ENCODE measurements around the gene DPYSL3. TPM values are rescaled to one million over a fixed set of nuclear protein-coding genes. Genes with fewer than 3 reads are reported as not detected.

Gene DPYSL3
- total RNA-seq, 1 donor, result 157 TPM

DNA sequence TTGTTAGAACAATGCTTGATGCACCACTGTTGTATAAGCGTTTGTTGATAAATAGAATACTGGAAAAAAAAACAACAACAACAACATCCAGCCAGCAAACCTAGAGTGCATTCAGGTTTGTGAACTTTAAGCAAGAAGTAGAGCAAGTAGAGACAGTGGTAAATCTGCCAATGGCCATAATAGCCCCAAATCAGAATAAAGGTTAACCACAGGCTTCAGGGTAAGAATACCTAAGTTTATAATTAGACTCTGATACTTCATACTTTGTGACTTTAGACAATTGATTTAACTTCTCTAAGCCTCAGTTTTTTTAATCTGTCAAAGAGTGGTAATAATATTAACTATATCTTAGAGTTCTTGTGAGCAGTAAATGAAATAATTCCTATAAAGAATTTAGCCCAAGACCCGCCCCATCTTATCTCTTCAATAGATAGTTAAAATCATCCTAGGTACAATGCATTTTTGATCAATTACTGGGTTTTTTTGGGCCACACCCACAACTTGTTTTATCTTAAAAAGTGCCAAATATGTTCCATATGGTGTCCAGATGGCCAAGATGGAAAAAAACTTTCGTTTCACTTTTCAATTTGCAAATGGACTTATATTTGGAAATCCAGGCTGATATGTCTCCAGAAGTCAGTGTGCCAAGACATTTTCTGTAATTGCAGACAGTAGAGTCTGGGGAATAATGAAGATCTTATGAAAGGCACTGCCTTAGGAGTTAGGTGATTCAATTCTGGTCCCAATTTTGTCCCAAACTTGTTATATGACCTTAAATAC, 24.5 kb upstream of the DPYSL3 start:
- peak; percentile 89 for DNase-seq (ENCODE audit: low read depth)
- TF ChIP-seq, protein P1, sequence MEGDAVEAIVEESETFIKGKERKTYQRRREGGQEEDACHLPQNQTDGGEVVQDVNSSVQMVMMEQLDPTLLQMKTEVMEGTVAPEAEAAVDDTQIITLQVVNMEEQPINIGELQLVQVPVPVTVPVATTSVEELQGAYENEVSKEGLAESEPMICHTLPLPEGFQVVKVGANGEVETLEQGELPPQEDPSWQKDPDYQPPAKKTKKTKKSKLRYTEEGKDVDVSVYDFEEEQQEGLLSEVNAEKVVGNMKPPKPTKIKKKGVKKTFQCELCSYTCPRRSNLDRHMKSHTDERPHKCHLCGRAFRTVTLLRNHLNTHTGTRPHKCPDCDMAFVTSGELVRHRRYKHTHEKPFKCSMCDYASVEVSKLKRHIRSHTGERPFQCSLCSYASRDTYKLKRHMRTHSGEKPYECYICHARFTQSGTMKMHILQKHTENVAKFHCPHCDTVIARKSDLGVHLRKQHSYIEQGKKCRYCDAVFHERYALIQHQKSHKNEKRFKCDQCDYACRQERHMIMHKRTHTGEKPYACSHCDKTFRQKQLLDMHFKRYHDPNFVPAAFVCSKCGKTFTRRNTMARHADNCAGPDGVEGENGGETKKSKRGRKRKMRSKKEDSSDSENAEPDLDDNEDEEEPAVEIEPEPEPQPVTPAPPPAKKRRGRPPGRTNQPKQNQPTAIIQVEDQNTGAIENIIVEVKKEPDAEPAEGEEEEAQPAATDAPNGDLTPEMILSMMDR (IDR thresholded peaks at IDR 0.05; ENCODE audit: insufficient read depth, low read length), result no peak
- H3K4me3 ChIP-seq (ENCODE audit: low read depth, low read length), result no peak overlapping the region

DNA sequence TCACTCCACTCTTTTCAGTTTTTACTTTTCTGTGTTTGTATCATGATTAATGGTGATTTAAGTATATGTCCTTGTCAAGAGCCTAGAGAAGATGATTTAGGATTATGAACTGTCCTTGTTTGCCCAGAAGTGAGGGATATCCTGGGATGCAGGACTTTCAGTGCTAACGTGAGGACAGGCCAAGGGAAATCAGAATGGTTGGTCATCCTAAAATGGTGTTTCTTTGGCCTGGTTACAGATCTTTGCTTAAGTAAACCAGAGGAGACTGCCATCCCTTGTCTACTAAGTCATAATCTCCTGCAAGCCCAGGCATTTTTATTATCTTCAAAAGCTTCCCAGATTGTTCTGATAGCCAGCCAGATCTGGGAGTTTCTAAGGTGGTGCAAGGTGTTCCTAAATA, 22.3 kb upstream of the DPYSL3 start:
- DNase-seq (ENCODE audit: low read depth), result peak; percentile 60
- H3K4me3 ChIP-seq (ENCODE audit: low read depth, low read length), result no peak overlapping the region
- TF ChIP-seq, protein P1 (IDR thresholded peaks at IDR 0.05; ENCODE audit: insufficient read depth, low read length), result no peak

DNA sequence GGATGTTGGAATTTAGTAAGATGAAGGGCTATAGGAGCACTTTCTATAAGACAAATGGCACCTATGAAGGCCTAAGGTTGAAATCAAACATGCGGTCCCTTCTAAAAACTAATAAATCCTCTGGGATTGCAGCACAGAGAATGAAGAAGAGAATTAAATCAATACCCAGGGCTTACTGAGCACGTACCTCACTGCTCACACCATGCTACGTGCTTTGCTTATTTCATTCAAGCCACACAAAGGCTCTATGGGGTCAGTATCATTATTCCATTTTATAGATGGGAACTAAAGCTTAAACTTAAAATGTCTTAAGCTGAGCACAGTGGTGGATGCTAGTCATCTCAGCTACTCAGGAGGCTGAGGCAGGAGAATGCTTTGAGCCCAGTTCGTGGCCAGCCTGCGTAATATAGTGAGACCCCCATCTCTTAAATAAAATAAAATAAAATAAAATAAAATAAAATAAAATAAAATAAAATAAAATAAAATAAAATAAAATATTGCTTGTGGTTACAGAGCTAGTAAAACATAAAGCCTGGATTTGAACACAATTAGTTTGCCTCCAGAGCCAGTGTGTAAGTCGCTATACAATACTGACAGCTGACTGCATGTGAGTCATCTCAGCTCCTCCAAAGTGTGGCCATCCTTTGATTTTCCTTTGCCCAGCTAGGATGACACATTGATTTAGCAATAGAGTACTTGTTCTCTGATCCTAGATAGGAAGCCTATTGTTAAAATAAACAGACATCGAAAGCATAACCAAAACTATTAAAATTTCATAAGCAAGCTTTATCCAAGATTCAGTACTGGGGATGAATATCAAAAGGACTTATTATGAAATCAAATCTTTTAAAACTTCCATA, 20.9 kb upstream of the DPYSL3 start:
- TF ChIP-seq, protein P1 (IDR thresholded peaks at IDR 0.05; ENCODE audit: insufficient read depth, low read length), result no peak

GRCh38 chr5:147523069-147523468, 13.2 kb upstream of the DPYSL3 start:
- TF ChIP-seq, protein P1 (IDR thresholded peaks at IDR 0.05; ENCODE audit: insufficient read depth, low read length), result no peak
- no peak for DNase-seq (ENCODE audit: low read depth)

More for the DNA sequence above, 20.9 kb upstream of the DPYSL3 start:
- peak; percentile 87 for DNase-seq (ENCODE audit: low read depth)
- H3K4me3 ChIP-seq (ENCODE audit: low read depth, low read length), result no peak overlapping the region

DNA sequence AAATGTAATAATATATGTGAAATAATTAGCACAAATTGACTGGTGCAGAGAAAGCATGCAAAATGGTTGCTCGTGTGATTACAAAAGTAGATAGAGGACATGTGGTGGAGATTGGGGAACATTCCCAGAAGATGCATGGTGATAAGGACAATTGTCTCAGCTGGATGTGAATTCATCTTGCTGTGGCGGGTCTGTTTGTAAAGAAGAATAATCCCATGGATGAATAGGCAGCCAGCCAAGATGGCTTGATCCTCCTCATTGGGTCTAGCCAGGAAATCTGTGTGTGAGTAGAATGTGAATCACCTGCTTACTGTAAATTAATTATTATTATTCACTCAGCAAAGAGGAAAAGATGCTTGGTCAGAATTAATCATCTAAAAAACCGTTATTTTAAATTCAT, 12.6 kb upstream of the DPYSL3 start:
- peak; percentile 52 for DNase-seq (ENCODE audit: low read depth)
- H3K4me3 ChIP-seq (ENCODE audit: low read depth, low read length), result no peak overlapping the region
- TF ChIP-seq, protein P1 (IDR thresholded peaks at IDR 0.05; ENCODE audit: insufficient read depth, low read length), result no peak

More at GRCh38 chr5:147523069-147523468, 13.2 kb upstream of the DPYSL3 start:
- no peak overlapping the region for H3K4me3 ChIP-seq (ENCODE audit: low read depth, low read length)

DNA sequence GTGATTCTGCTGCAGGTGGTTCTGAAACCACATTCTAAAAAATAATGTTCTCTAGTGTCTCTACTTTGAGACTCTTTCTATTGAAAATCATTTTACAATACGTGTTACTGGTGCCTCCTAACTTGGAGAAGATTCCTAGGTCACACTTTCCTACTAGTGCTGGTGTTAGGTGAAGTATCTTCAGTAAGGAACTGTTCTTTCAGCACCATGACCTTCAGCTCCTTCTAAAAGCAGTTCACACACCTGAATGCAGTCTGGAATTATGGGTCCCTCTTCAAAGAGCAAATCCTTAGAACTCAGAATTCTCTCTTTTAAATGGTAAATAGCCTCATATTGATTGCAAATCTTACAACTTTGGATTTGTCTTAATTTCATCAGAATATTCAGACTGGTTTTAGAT, 10.6 kb upstream of the DPYSL3 start:
- H3K4me3 ChIP-seq (ENCODE audit: low read depth, low read length), result no peak overlapping the region
- DNase-seq (ENCODE audit: low read depth), result no peak
- TF ChIP-seq, protein P1 (IDR thresholded peaks at IDR 0.05; ENCODE audit: insufficient read depth, low read length), result no peak

Measured in fibroblast of the aortic adventitia (primary cell).